IMR-90 (cell line): Measurements from ENCODE around the gene FKBP4. TPM values are rescaled to one million over a fixed set of nuclear protein-coding genes. Genes with fewer than 3 reads are reported as not detected.

Experiments used
- ATAC-seq: fragments of 200-7000 bp; cut with Tn5 transposase; 2 replicates; pipeline ENCODE4 v1.9.1; 2020; ENCODE audit warnings: low read depth, mild to moderate bottlenecking, moderate library complexity
- BruUV-seq: library from RNA; stranded (reverse); fragments of 400-500 nt; replicated peaks from 2 replicates; lab custom pipeline; 2021; lab: Mats Ljungman, UMichigan
- CTCF ChIA-PET: fragments of 300-600 bp; formaldehyde crosslinking; extraction: SDS; loops from one replicate; lab custom pipeline; 2021; ENCODE audit warnings: antibody characterized with exemption; lab: Yijun Ruan, JAX
- POLR2A ChIA-PET: fragments of 300-600 bp; sonication (Branson Sonifier 250); formaldehyde crosslinking; loops from one replicate; lab custom pipeline; 2022; ENCODE audit warnings: antibody characterized with exemption; ENCODE audit not compliant: unreplicated experiment; lab: Charles Lee
- DNase-seq: peaks from one replicate; pipeline ENCODE4 v3.0.0; 2013
- H2AFZ ChIP-seq: replicated peaks from 2 replicates; pipeline ENCODE3; 2013; ENCODE audit warnings: low read length, mild to moderate bottlenecking; ENCODE audit not compliant: poor library complexity
- H2AK5ac ChIP-seq: 2 replicates; pipeline ENCODE4 v1.6.1; 2013; ENCODE audit warnings: low read depth, low read length, inconsistent platforms
- H2AK9ac ChIP-seq: replicated peaks from 2 replicates; pipeline ENCODE3; 2013; ENCODE audit warnings: mild to moderate bottlenecking, low read depth, low read length, moderate library complexity; ENCODE audit not compliant: poor library complexity
- H2BK120ac ChIP-seq: 2 replicates; pipeline ENCODE4 v1.6.1; 2013; ENCODE audit warnings: low read depth, low read length, inconsistent platforms
- H2BK15ac ChIP-seq: 3 replicates; pipeline ENCODE4 v1.6.1; 2013; ENCODE audit warnings: low read depth, low read length, inconsistent platforms
- H2BK20ac ChIP-seq: 2 replicates; pipeline ENCODE4 v1.6.1; 2013; ENCODE audit warnings: low read depth, mild to moderate bottlenecking, inconsistent platforms, low read length, moderate library complexity
- H2BK5ac ChIP-seq: 2 replicates; pipeline ENCODE4 v1.6.1; 2013; ENCODE audit warnings: mild to moderate bottlenecking, low read depth, low read length, inconsistent platforms; ENCODE audit not compliant: poor library complexity, severe bottlenecking
- H3K14ac ChIP-seq: replicated peaks from 2 replicates; pipeline ENCODE4 v1.6.1; 2013; ENCODE audit warnings: low read depth, low read length, inconsistent platforms
- H3K18ac ChIP-seq: 2 replicates; pipeline ENCODE4 v1.6.1; 2013; ENCODE audit warnings: low read depth, low read length, control low read depth
- H3K23ac ChIP-seq: 2 replicates; pipeline ENCODE4 v1.6.1; 2013; ENCODE audit warnings: low read depth, low read length, inconsistent platforms
- H3K27ac ChIP-seq: 2 replicates; pipeline ENCODE4 v1.5.1; 2013; ENCODE audit warnings: mild to moderate bottlenecking, control low read depth, low read length; ENCODE audit not compliant: insufficient read depth
- H3K27me3 ChIP-seq: 2 replicates; pipeline ENCODE4 v1.6.1; 2013; ENCODE audit warnings: low read length; ENCODE audit not compliant: control insufficient read depth, insufficient read depth
- H3K36me3 ChIP-seq: 2 replicates; pipeline ENCODE4 v1.6.1; 2013; ENCODE audit warnings: low read length, mixed read lengths; ENCODE audit not compliant: control insufficient read depth, insufficient read depth
- H3K4ac ChIP-seq: 2 replicates; pipeline ENCODE4 v1.6.1; 2013; ENCODE audit warnings: low read depth, low read length, inconsistent platforms
- H3K4me1 ChIP-seq: 2 replicates; pipeline ENCODE4 v1.6.1; 2013; ENCODE audit warnings: low read length, mixed read lengths; ENCODE audit not compliant: control insufficient read depth, insufficient read depth
- H3K4me2 ChIP-seq: 2 replicates; pipeline ENCODE4 v1.6.1; 2013; ENCODE audit warnings: low read depth, mild to moderate bottlenecking, control low read depth, low read length, moderate library complexity
- H3K4me3 ChIP-seq: 2 replicates; pipeline ENCODE4 v1.5.1; 2013; ENCODE audit warnings: low read depth, mild to moderate bottlenecking, control low read depth, low read length, moderate library complexity; ENCODE audit not compliant: insufficient read depth
- H3K56ac ChIP-seq: 2 replicates; pipeline ENCODE4 v1.6.1; 2013; ENCODE audit warnings: low read length, inconsistent platforms; ENCODE audit not compliant: insufficient read depth; ENCODE audit errors: extremely low read depth
- H3K79me1 ChIP-seq, 2 experiments: 2 replicates each; pipeline ENCODE4 v1.6.1; 2013; ENCODE audit warnings: low read length in 2 of 2, inconsistent platforms in 1 of 2, low read depth in 1 of 2
- H3K9ac ChIP-seq: 2 replicates; pipeline ENCODE4 v1.6.1; 2013; ENCODE audit warnings: low read depth, low read length, control low read depth
- H3K9me1 ChIP-seq: 2 replicates; pipeline ENCODE4 v1.6.1; 2013; ENCODE audit warnings: low read length, inconsistent platforms; ENCODE audit not compliant: insufficient read depth
- H3K9me3 ChIP-seq: 2 replicates; pipeline ENCODE4 v1.6.1; 2013; ENCODE audit warnings: low read length; ENCODE audit not compliant: control insufficient read depth, insufficient read depth
- H4K20me1 ChIP-seq: 2 replicates; pipeline ENCODE4 v1.6.1; 2013; ENCODE audit warnings: low read length, inconsistent platforms; ENCODE audit not compliant: insufficient read depth
- H4K5ac ChIP-seq: 2 replicates; pipeline ENCODE4 v1.6.1; 2013; ENCODE audit warnings: mild to moderate bottlenecking, low read depth, low read length, control low read depth
- H4K8ac ChIP-seq, 2 experiments: 2 replicates each; pipeline ENCODE4 v1.6.1; 2013; ENCODE audit warnings: low read depth in 2 of 2, low read length in 2 of 2, control low read depth in 1 of 2, inconsistent platforms in 1 of 2
- H4K91ac ChIP-seq: 2 replicates; pipeline ENCODE4 v1.6.1; 2013; ENCODE audit warnings: low read depth, low read length, inconsistent platforms; ENCODE audit not compliant: insufficient read depth
- BHLHE40 ChIP-seq: fragments of 150-350 bp; IDR thresholded peaks from 2 replicates; pipeline ENCODE4 v1.6.1; 2016; ENCODE audit warnings: mild to moderate bottlenecking, low read depth, low read length
- CEBPB ChIP-seq: IDR thresholded peaks from 2 replicates; pipeline ENCODE4 v1.6.1; 2012; ENCODE audit warnings: low read depth, low read length, improper control_type of control experiment
- CHD1 ChIP-seq: IDR thresholded peaks from 2 replicates; pipeline ENCODE4 v1.6.1; 2012; ENCODE audit warnings: low read depth, low read length, improper control_type of control experiment
- FOS ChIP-seq: fragments of 150-350 bp; IDR thresholded peaks from 2 replicates; pipeline ENCODE4 v1.6.1; 2016; ENCODE audit warnings: low read depth, low read length
- MAFK ChIP-seq: IDR thresholded peaks from 2 replicates; pipeline ENCODE4 v1.6.1; 2012; ENCODE audit warnings: low read depth, low read length, improper control_type of control experiment
- MAZ ChIP-seq: IDR thresholded peaks from 2 replicates; pipeline ENCODE4 v1.6.1; 2012; ENCODE audit warnings: low read depth, mild to moderate bottlenecking, low read length, improper control_type of control experiment, moderate library complexity, borderline replicate concordance
- MXI1 ChIP-seq: IDR thresholded peaks from 2 replicates; pipeline ENCODE4 v1.6.1; 2012; ENCODE audit warnings: low read depth, mild to moderate bottlenecking, low read length, moderate library complexity, borderline replicate concordance
- NFE2L2 ChIP-seq: fragments of 150-350 bp; IDR thresholded peaks from 2 replicates; pipeline ENCODE4 v1.6.1; 2016; ENCODE audit warnings: low read depth, mild to moderate bottlenecking, low read length
- POLR2A ChIP-seq: IDR thresholded peaks from 2 replicates; pipeline ENCODE4 v1.6.1; 2012; ENCODE audit warnings: mild to moderate bottlenecking, low read depth, low read length
- RAD21 ChIP-seq: IDR thresholded peaks from 2 replicates; pipeline ENCODE4 v1.6.1; 2012; ENCODE audit warnings: low read length, improper control_type of control experiment
- RCOR1 ChIP-seq: IDR thresholded peaks from 2 replicates; pipeline ENCODE4 v1.6.1; 2012; ENCODE audit warnings: mild to moderate bottlenecking, low read length, improper control_type of control experiment; ENCODE audit not compliant: insufficient replicate concordance
- RFX5 ChIP-seq: IDR thresholded peaks from 2 replicates; pipeline ENCODE4 v1.8.0; 2012; ENCODE audit warnings: low read depth, mild to moderate bottlenecking, low read length, moderate library complexity
- SMC3 ChIP-seq: fragments of 150-350 bp; IDR thresholded peaks from 2 replicates; pipeline ENCODE4 v1.6.1; 2016; ENCODE audit warnings: low read depth, mild to moderate bottlenecking, antibody characterized with exemption, low read length, moderate library complexity
- WGBS, 2 experiments: methylation state at CpG; one replicate each; pipeline versions ENCODE4 v1.1.5 to v1.1.7; 2013; ENCODE audit warnings: missing lambda C conversion rate in 2 of 2; ENCODE audit not compliant: insufficient read length in 1 of 2; ENCODE audit errors: extremely low coverage in 2 of 2; 5-methylcytosine and 5-hydroxymethylcytosine counted together
- dilution Hi-C: fragments of 300-500 bp; cut with HindIII; formaldehyde crosslinking; loops from one replicate; pipeline ENCODE4 v1.14.3; 2018; ENCODE audit warnings: low sequenced_read_pairs; ENCODE audit not compliant: unreplicated experiment
- in situ Hi-C: fragments of 300-500 bp; cut with MboI; formaldehyde crosslinking; loops from 3 replicates; pipeline ENCODE4 v1.14.3; 2019; ENCODE audit warnings: low sequenced_read_pairs, inconsistent platforms, mixed read lengths
- intact Hi-C: fragments of 100-400 bp; cut with micrococcal nuclease; formaldehyde crosslinking; loops from 2 replicates; pipeline ENCODE4 v1.10.0; 2022
- polyA plus RNA-seq, 3 experiments: library from polyadenylated mRNA; depleted of rRNA; stranded (reverse); fragments of >200 nt; gene quantifications; 2 replicates each; pipeline ENCODE4 v1.2.3, GENCODE V29; 2012; ENCODE audit warnings: low replicate concordance in 1 of 3
- total RNA-seq: library from RNA; depleted of rRNA; stranded (reverse); fragments of >200 nt; gene quantifications from 2 replicates; pipeline ENCODE4 v1.2.3, GENCODE V29; 2012
- TF ChIP-seq, protein P1 (sequence below): conservative IDR thresholded peaks from 2 replicates; pipeline ENCODE4 v1.5.1; 2012; ENCODE audit warnings: mild to moderate bottlenecking, low read depth, low read length, improper control_type of control experiment
- TF ChIP-seq, protein P2 (sequence below): fragments of 150-350 bp; IDR thresholded peaks from 2 replicates; pipeline ENCODE4 v1.6.1; 2016; ENCODE audit warnings: low read depth, mild to moderate bottlenecking, low read length, moderate library complexity, borderline replicate concordance
- TF ChIP-seq, protein P3 (sequence below): fragments of 150-350 bp; IDR thresholded peaks from 2 replicates; pipeline ENCODE4 v1.6.1; 2017; ENCODE audit warnings: mild to moderate bottlenecking, antibody characterized with exemption, low read length, low read depth

The FKBP4 gene
- total and polyA plus RNA-seq, 2 of the 4 experiments (the other 2 are of a cell fraction), result 35.7 to 36.0 TPM

DNA sequence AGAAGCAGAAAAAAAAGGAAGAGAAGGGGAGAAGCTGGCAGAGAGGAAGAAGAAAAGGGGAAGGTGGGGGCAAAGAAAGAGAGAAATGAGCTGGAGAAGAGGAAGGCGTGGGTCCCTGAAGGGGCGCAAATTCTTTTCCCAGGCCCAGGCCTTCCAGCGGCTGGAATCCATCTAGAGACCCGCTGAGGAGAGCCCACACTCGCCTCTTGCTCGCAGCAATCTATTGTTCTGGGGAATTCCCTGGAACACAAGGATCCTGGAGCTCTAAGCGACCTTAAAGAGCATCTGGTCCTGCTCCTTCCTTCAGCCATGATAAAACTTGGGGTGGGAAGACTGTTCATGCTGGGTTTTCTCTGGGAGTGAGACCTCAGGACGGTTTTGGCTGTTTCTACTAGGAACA lies 41.2 kb upstream of the FKBP4 start:
- no TSS peak for BruUV-seq
- Histone ChIP-seq H3K9me3 (no peaks in the 10 kb centered on the region), H3K56ac (no peak overlapping the region), H2AK5ac (no peak overlapping the region), H2BK120ac (no peak overlapping the region), H3K4me3 (no peak overlapping the region), H4K8ac (no peak overlapping the region), H3K14ac (no peak overlapping the region), H3K79me1 (no peaks in the 10 kb centered on the region), H2BK20ac (no peak overlapping the region), H3K23ac (no peak overlapping the region), H3K27ac (no peak overlapping the region), H3K18ac (no peak overlapping the region), H2AFZ (no peak overlapping the region), H3K9ac (no peak overlapping the region), H4K5ac (no peak overlapping the region), H2AK9ac (no peak overlapping the region), H3K4me2 (no peak overlapping the region), H3K4ac (no peak overlapping the region), H3K4me1 (no peaks in the 10 kb centered on the region), H3K9me1 (no peaks in the 10 kb centered on the region; the same call in 1 of the 2 replicates), H2BK15ac (no peak overlapping the region), H2BK5ac (no peak overlapping the region), H4K91ac (no peak overlapping the region), H3K36me3 (no peaks in the 10 kb centered on the region), H4K20me1 (peaks cover 9% of the 10 kb centered on the region), H3K27me3 (peaks cover 17% of the 10 kb centered on the region)
- no peak for TF ChIP-seq POLR2A
- no peak for TF ChIP-seq CHD1
- TF ChIP-seq RFX5, result no peak
- TF ChIP-seq, protein P1, sequence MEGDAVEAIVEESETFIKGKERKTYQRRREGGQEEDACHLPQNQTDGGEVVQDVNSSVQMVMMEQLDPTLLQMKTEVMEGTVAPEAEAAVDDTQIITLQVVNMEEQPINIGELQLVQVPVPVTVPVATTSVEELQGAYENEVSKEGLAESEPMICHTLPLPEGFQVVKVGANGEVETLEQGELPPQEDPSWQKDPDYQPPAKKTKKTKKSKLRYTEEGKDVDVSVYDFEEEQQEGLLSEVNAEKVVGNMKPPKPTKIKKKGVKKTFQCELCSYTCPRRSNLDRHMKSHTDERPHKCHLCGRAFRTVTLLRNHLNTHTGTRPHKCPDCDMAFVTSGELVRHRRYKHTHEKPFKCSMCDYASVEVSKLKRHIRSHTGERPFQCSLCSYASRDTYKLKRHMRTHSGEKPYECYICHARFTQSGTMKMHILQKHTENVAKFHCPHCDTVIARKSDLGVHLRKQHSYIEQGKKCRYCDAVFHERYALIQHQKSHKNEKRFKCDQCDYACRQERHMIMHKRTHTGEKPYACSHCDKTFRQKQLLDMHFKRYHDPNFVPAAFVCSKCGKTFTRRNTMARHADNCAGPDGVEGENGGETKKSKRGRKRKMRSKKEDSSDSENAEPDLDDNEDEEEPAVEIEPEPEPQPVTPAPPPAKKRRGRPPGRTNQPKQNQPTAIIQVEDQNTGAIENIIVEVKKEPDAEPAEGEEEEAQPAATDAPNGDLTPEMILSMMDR, result no peak
- no peak for TF ChIP-seq FOS
- TF ChIP-seq MXI1, result no peak
- TF ChIP-seq, protein P2, sequence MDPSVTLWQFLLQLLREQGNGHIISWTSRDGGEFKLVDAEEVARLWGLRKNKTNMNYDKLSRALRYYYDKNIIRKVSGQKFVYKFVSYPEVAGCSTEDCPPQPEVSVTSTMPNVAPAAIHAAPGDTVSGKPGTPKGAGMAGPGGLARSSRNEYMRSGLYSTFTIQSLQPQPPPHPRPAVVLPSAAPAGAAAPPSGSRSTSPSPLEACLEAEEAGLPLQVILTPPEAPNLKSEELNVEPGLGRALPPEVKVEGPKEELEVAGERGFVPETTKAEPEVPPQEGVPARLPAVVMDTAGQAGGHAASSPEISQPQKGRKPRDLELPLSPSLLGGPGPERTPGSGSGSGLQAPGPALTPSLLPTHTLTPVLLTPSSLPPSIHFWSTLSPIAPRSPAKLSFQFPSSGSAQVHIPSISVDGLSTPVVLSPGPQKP, result no peak
- no peak for TF ChIP-seq RCOR1
- no peak for TF ChIP-seq RAD21
- TF ChIP-seq MAFK, result no peak
- no peak for TF ChIP-seq MAZ
- TF ChIP-seq SMC3, result no peak
- no peak for TF ChIP-seq BHLHE40
- TF ChIP-seq NFE2L2, result no peak
- TF ChIP-seq, protein P3, sequence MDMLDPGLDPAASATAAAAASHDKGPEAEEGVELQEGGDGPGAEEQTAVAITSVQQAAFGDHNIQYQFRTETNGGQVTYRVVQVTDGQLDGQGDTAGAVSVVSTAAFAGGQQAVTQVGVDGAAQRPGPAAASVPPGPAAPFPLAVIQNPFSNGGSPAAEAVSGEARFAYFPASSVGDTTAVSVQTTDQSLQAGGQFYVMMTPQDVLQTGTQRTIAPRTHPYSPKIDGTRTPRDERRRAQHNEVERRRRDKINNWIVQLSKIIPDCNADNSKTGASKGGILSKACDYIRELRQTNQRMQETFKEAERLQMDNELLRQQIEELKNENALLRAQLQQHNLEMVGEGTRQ, result no peak
- TF ChIP-seq CEBPB, result no peak
- dilution Hi-C loops, result no loop called here
- intact Hi-C loops, result no loop called here
- CTCF ChIA-PET, result no interaction called here
- POLR2A ChIA-PET, result no interaction called here
- no CpG with 5 or more reads among the region's 8 CpGs for WGBS, 2 experiments
- ATAC-seq (no peak), DNase-seq (no peak)
- in situ Hi-C loops, result no loop called here
